Germinal center (tissue), 1 donor: Measurements from ENCODE around the gene FOXJ1.

Experiments
- DNase-seq: peaks from one replicate; pipeline ENCODE4 v3.0.0; 2012; ENCODE audit warnings: mixed read lengths, low spot score

The FOXJ1 gene

GRCh38 chr17:76160896-76161528 lies 20.0 kb upstream of the FOXJ1 start:
- no peak for DNase-seq

DNA sequence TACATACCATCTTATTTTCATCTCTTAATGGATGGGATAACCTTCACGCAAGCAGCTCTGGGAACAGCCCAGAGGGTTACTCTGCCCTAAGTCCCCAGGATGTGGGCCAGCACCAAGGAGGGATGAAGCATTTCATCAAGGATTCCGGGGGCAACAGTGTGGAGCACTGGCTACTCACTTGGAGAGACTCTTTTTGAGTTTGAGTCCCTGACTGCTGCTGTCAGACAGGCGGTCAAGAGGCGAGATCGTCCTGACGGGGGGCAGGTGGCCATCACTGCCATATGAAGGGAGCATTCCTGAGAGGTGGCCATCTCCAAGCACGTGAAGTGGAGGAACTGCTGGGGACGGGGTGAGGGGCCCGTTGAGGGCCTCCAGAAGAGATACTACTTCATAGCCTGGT lies 18.1 kb upstream of the FOXJ1 start:
- DNase-seq, result no peak

GRCh38 chr17:76157759-76158158 lies 16.7 kb upstream of the FOXJ1 start:
- no peak for DNase-seq

- no peak for DNase-seq
Observed at GRCh38 chr17:76156662-76156991, 15.6 kb upstream of the FOXJ1 start.

DNA sequence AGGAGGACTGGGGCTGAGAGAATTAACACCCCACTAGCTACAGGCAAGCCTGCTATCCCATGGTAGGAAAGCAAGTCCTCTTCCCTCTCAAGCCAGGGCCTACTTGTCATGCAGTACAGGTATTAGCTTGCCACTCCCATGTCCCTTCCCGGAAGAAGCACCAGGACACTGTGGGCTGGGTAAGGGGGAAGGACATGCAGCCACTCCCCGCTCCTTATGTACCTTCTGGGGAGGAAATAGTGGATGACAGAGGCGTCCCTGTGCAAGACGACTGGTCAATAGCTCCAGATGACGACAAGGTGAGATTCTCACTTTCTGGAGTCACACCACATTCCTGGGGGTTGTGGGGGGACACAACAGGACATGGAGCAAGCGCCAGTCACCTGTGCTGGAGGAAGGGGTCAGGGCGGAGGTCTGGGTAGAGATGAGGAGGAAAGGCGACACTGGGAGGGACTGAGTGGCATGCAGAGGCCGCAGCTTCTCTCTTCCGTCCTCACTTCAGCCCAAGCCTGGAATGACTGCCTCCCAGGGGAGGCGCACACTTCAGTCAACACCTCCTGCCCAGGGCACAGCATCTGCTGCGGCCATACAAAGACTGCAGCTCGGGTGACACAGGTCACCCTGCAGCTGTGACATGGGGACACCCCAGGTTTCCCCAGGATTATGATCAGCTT lies 15.1 kb upstream of the FOXJ1 start:
- no peak for DNase-seq

DNA sequence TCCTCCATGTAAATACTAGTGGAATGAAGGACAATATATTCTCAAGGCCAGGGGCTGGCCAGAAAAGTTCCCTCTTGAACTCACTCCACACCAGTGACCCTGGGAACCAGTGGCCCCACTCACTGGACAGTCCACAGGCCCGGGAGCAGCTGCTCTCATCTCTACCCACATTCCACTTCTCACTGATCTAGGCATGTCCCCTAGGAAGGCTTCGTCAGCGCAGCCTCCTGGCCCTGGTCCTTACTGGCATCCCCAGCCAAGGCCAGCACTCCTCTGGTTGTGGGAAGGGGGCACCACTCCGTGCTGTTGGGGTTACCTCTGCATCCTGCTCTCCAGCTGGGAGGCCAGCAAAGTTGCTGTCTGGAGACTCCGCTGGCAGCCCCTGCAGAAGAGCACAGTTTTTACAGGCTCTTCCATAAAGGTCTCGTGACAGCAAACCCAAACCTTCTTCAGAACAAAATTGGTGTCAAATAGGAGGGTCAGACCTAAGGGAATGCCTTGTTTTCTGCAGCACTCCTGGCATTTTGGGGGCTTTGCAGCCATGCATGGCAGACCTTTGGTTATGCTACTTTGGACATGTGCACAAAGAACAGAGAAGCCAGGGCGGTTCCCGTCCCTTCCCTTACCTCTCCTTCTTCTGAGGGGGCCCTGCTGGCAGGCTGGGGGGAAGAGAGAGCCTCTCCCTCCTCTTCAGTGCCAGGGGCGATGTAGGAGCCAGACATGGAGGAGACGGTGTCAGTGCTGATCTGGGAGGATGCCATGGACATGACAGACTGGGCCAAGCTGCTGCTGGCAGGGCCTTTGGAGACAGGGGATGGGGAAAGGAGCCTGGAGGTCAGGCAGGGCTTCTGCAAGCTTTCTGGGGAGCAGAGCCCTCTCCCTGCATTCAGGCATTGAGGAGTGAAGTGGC lies 14.1 kb upstream of the FOXJ1 start:
- no peak for DNase-seq

DNA sequence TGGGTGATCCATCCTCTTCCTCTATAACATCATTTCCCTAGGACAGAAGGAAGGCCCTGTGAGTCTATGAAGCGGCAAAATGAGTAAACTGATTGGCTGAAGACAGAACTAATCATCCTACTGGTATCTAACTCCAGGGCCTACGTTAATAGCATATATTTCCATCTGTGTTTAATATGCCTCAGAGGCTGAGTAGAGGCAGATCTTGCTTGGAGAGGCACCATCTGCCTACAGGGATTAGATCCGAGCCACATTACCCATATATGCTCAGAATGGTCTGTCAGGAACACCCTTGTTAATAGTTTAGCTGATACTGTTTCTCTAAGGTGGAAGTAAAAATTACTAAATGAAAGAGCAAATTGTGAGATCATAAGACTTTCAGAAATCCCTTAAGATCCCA lies 13.2 kb upstream of the FOXJ1 start:
- no peak for DNase-seq

- DNase-seq, result no peak
Observed at GRCh38 chr17:76153640-76154039, 12.6 kb upstream of the FOXJ1 start.

- DNase-seq, result no peak
Observed at GRCh38 chr17:76153202-76153601, 12.2 kb upstream of the FOXJ1 start.

GRCh38 chr17:76152591-76152990 lies 11.5 kb upstream of the FOXJ1 start:
- no peak for DNase-seq

- no peak for DNase-seq
Observed at GRCh38 chr17:76151896-76152454, 10.9 kb upstream of the FOXJ1 start.

DNA sequence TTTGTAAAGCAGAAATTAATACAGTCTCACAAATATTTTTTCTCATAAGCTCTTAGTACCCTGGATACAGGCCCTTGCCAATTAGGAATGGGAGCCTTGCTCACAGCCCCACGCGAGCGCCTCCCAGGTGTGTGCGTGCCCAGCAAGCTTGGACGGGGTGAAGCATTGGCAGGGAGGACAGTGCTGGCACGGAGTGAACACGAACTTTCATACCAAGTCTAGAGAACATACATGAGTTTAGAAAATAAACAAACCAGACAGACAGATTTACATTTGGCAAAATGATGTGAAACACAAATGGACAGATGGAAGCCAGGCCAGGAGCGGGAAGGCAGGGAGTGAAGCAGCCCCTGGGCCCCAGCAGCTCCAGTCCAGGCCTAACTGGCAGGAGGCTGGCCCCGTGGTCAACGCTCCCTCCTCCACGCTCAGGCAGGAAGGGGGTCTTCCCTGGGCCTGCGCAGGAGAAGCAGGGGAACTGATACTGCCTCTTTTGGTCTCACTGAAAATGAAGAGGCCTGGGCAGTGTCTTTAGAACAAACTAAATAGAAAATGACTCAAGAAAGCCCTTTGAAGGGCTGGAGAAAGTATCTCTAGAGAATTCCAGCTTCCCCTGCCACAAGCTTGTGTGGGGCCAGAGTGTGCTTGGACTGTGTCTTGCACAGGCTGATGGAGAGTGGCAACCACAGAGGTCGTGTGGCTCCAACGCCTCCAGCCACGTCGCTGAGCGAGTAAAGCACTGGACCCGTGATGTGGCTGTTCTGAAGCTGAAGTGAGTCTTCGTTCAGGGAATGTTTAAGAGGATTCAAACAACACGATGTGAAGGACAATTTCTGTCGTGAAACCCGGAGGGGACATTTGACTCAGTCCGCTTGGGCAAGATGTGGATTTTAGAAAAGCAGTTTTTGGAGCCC lies 9.9 kb upstream of the FOXJ1 start:
- DNase-seq, result no peak

GRCh38 chr17:76149214-76149613 lies 8.2 kb upstream of the FOXJ1 start:
- no peak for DNase-seq

DNA sequence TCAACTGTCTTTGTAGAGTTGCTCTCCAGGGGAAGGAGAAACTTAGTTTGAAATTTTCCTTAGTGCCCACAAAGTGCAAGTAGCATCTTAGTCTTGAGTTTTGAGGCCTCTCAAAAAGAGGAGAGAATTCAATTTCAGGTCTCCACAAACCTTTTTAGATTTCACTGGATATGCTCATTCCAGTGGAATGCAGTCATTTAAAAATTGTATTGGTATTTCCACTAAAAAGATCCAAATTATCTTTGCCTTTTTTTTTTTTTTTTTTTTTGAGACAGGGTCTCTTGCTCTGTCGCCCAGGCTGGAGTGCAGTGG lies 6.9 kb upstream of the FOXJ1 start:
- no peak for DNase-seq

GRCh38 chr17:76147211-76148014 lies 6.4 kb upstream of the FOXJ1 start:
- DNase-seq, result no peak

GRCh38 chr17:76146053-76146851 lies 5.2 kb upstream of the FOXJ1 start:
- DNase-seq, result no peak

- peak; percentile 53 for DNase-seq
Observed at GRCh38 chr17:76145231-76146052, 4.4 kb upstream of the FOXJ1 start.

DNA sequence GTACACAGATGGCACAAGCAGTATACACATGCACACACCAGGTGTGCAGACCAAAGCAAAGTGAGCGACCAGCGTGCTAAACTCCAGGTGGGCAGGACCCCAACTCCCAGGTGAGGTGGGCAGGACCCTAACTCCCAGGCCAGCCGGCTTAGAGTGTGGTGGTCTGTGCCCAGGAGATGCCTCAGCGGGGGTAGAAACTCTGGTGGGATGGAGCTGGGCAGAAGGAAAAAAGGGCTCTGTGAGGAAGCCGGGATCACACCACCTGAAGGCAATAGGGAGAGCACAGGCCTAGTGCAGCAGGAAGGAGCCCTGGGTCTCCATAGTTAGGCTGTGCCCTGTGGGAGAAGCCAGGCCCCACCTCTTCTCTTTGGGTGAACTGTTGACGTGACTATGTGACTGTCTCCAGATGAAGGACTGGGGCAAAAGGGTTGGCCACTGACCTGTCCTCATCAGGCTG lies 1.6 kb upstream of the FOXJ1 start:
- no peak for DNase-seq

- DNase-seq, result no peak
Observed at GRCh38 chr17:76142039-76142584, 1.1 kb upstream of the FOXJ1 start.
